Measurements from ENCODE around the gene OTULIN.

- TF ChIP-seq POLR2A (IDR thresholded peaks at IDR 0.05): no peak
- TF ChIP-seq, protein P1, sequence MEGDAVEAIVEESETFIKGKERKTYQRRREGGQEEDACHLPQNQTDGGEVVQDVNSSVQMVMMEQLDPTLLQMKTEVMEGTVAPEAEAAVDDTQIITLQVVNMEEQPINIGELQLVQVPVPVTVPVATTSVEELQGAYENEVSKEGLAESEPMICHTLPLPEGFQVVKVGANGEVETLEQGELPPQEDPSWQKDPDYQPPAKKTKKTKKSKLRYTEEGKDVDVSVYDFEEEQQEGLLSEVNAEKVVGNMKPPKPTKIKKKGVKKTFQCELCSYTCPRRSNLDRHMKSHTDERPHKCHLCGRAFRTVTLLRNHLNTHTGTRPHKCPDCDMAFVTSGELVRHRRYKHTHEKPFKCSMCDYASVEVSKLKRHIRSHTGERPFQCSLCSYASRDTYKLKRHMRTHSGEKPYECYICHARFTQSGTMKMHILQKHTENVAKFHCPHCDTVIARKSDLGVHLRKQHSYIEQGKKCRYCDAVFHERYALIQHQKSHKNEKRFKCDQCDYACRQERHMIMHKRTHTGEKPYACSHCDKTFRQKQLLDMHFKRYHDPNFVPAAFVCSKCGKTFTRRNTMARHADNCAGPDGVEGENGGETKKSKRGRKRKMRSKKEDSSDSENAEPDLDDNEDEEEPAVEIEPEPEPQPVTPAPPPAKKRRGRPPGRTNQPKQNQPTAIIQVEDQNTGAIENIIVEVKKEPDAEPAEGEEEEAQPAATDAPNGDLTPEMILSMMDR (IDR thresholded peaks at IDR 0.05): no peak
These were observed 61.7 kb downstream of the OTULIN start for GRCh38 chr5:14726066-14726838.

Measured in uterus (tissue), 2 donors.